NK-92 (cell line): ENCODE data around the gene FILIP1.
"Not testable (repeated sequence)": the region's sequence is repeated elsewhere in the genome, so short reads cannot be mapped to it uniquely, and the experiment has no call there.

Source experiments
- DNase-seq: peaks from one replicate; lab custom pipeline; 2025; ENCODE audit not compliant: unreplicated experiment; lab: John Stamatoyannopoulos, UW

Gene FILIP1

DNA sequence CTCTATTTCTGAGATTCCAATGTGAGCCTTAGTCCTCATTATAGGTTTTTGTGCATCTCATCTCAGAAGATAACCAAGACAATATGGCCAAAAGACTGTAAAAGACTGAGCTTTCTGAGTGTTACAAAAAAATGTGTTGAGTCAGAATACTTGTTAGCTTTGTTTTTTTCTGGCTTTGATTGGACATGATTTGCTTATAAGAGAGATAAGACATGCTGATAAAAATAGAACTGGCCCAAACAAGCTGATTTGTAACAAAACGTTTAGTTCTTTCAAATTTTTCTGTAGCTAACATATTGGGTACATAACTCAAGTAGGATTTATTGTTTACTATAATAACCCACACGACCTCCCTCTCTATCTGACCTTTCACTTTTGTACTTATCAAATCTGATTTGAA lies 32.9 kb downstream of the FILIP1 start:
- DNase-seq: no peak

DNA sequence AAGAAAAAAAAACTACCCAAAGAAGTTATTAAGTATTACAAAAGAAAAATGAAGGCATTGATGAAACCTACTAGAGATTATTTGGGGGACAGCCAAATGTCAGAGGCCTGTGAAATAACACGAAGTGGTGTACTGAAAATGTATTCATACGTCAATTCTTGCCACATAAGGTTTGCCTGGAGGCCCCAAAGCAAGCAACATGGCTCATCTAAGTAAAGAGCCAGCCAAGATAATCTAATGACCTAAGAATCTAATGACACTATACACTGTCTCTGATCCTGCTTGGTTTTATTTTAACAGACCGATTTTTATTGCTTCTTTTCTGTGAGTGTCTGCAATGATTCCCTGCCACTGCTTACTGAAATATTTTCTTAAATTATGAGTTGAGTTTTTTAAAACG lies 34.7 kb downstream of the FILIP1 start:
- no peak for DNase-seq

- no peak for DNase-seq
Observed at GRCh38 chr6:75450903-75451302, 42.7 kb downstream of the FILIP1 start.

DNA sequence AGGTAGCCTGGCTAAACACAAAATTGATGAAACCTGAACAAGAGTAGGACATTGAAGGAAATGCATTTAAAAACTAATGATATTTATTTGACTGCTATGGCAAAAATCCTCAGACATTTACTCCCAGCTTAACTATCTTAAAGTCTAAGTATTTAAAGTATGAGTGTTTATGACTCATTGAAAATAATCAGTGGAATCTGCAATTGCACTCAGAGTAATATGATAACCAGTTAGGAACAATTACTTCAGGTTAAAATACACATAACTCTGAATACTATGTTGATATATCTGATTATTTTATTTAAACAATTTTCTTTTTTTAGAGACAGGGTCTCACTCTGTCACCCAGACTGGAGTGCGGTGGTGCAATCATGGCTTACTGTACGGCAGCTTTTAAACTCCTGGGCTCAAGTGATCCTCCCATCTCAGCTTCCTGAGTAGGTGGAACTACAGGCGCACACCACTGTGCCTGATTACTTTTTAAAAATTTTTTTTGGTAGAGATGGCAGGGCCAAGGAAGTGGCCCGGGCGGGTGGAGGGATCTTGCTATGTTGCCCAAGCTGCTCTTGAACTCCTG lies 43.9 kb downstream of the FILIP1 start:
- DNase-seq: no peak

DNA sequence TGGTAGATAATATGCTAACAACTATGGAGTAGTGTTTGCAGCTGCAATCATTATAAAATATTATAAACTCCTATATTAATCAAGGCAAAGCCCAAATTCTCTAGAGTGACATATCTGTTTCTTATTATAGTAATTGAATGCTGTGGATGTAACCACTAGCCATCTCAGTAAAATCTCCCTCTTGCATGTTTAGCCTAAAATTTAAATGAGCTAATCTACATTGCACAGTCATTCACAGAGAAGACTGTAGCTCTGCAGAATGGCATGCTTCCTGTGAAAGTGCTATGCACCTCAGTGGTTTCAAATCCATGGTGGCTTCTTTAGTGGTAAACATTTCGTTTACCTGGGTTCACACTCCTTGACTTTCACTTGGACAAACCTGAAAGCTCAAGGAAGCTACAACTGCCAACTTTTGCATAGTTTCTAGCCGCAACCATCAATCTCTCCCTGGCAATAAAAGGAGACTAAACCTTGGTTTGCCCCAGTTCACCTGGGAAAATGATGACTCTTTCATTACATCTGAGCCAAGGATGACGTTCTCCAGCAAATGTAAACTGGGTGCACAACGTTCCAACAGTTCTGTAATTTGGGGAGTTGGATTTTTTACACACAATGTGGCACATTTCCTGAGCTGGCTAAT lies 47.2 kb downstream of the FILIP1 start:
- DNase-seq: no peak

DNA sequence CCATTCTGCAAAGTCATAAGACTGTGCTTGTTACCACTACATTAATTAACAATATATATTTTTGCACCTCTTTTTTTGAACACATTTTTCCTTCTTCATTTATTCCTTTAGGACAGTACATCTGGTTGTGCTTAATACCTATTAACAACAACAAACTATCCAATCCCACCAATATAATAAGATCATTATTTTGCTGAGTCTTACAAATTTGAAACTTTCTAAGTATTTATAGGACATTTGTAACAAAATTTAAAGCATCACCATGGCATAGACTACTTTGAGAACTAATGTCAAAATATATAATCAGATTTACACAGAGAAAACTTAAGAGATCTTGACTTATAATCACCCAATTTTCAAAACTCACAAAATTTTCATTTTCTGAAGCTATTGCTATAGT lies 47.9 kb downstream of the FILIP1 start:
- no peak for DNase-seq

GRCh38 chr6:75444899-75445298 lies 48.7 kb downstream of the FILIP1 start:
- no peak for DNase-seq

DNA sequence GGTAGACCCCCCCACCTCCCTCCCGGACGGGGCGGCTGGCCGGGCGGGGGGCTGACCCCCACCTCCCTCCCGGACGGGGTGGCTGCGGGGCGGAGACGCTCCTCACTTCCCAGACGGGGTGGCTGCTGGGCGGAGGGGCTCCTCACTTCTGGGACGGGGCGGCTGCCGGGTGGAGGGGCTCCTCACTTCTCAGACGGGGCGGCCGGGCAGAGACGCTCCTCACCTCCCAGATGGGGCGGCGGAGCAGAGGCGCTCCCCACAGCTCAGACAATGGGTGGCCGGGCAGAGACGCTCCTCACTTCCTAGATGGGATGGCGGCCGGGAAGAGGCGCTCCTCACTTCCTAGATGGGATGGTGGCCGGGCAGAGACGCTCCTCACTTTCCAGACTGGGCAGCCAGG lies 51.7 kb downstream of the FILIP1 start:
- not testable (repeated sequence) for DNase-seq

- not testable (repeated sequence) for DNase-seq
Observed at GRCh38 chr6:75441479-75441878, 52.1 kb downstream of the FILIP1 start.

DNA sequence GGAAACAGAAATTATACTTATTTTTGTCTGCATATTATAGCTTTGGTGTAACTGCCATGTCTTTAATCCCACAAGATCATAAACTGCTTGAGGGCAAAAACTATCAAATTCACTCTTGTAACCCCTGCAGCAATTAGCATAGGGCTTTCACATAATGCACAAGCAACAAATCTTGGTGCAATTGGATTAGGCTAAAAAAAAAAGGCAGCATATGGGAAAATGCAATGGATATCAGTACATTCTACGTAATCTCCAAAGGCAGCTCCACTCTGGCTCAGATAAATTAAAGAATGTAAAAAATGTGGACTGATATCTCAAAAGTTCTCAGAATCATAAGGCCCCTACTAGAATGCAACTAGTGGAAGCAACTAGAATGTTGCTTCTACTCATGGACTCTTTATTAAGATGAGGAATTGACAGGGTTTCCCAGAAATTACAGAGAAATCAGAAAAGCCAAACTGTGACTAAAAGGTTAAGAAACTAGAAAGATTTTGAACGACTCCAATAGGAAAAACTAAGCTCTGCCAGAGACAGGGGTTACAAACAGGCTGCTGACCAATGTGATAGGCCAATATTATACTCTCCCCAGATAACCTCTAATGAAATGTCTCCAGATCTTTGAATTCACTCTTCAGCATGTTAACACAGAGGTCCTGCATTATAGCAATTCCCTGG lies 55.0 kb downstream of the FILIP1 start:
- DNase-seq: no peak

GRCh38 chr6:75438013-75438431 lies 55.6 kb downstream of the FILIP1 start:
- no peak for DNase-seq

DNA sequence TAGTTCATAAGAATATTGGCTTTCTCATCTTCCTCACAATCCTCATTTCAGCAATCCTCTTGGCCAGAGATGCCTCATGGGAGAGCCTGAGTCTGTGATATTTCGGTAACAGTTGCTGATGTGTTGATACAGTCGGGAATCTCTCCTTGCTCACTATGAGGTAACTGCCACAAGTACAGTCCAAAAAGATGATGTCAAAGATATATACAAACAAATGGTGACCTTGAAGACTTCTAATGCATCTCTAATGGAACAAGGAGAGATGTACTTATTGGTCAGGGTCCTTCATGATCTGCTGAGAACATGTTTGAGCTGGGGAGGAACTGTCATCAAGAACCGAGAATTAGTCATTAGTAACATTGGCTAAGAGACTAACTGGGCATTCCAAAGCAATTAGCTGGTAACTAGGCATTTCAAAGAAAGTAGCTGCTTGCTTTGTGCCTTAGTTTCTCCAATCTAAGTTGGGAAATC lies 56.1 kb downstream of the FILIP1 start:
- no peak for DNase-seq

- no peak for DNase-seq
Observed at GRCh38 chr6:75436869-75437268, 56.7 kb downstream of the FILIP1 start.

GRCh38 chr6:75432809-75433208 lies 60.8 kb downstream of the FILIP1 start:
- not testable (repeated sequence) for DNase-seq

DNA sequence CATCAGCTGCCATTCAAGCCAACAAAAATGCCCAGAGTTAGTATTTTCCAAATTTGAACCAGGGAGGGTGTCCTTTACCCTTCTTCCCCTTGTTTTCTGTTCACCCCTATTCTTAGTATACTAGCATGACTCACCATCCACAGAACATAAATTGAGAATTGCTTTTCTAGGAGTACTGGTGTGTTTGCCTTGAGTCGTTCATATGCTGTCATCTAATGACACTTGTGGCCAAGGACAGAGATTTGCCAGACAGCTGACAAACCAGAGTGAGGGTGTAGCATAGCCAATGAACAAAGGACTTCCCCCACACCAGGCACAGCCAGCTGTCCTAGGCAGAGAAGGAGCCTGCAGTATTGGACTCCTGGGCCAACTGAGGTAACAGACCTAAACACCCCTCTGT lies 62.2 kb downstream of the FILIP1 start:
- no peak for DNase-seq

DNA sequence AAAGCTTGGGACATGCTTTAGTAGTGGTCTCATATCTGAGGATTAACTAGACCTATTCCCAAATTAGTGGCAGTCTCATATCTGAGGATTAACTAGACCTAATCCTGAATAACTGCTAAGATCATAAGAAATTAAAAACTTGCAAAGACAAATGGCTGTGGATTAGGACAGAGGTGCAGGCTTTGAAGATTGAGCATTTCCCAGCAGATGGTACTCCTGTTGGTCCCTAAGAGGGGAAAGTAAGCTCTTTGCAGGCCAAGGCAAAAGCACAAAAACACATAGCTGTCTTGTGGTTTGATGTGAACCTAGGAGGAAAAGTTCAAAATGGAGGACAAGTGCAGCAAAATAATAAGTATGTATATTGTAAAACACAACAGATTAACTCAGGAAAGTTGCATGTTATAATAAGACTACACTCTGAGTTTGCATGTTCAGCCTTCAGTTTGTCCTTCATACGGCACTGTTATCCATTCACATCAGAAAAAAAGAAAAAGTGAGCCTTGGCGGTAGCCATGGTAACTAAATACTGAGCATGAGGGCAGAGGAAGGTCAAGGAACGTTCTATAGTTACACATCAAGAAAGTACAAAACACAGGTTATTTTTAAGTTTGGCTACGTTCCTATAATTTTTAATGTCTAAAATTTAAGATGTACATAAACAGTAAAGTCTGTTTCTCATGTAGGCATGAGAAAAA lies 62.8 kb downstream of the FILIP1 start:
- no peak for DNase-seq

DNA sequence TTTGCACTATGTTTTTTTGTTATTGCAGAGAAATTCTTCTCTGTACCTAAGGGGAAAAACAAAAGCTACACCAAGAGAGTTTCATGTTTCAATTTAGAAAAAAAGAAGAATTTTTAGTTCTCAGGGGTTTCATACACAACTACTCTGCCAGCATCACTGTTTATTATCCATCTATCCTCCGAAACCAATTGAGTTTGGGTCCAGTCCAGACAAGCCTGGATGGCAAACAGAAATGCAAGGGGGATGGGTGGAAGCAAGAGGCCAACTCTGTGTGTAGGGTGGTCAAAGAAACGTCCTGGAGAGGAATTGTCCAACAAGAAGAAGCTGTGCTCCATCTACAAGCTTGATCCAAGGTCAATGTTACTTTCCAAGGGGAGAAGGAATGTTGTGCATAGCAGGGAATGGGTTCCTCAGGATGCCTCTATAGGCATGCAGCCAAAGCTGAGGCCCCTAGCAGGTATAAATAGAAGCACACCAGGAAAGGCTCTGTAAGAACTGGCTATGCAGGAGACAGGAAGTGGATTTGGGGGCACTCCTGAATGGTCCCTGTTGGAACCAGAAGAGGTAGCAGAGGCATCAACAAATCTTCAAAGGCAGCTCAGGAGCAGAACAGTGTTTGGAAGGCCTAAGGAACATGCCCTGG lies 64.4 kb downstream of the FILIP1 start:
- DNase-seq: no peak

DNA sequence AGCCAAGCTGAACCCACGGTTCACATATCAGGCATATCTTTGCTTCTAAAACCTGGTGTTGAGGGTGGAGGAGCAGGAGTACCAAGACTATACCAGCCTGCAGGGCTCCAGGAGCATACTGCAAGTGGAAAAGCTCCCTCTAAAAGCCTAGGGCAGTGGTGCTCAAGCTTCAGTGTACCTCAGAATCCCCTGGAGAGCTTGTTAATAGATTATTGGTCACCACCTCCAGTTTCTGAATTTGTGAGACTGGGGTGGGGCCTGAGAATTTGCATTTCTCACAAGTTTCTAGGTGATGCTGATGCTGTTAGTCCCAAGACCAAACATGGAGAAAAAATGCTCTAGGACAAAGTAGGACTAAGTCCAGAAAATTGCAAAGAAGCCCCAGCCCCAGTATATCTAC lies 65.4 kb downstream of the FILIP1 start:
- no peak for DNase-seq

DNA sequence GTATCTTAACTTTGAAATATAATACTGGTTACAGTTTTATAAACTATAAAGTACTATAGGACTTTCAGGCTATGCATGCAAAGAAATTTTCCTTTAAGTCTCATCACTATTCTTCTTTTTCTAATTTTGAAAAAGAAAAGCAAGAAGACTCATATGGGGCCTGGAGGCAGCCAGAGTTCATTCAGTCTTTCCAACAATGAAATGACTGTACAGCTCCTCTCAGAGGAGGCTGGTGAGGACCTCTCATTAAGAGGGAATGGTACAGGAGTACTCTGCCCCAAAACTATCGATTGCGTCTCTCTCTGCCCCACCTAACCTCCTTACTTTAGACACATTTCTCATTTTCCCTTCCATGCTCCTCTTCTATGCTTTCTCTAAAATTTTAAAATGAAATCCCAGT lies 66.3 kb downstream of the FILIP1 start:
- DNase-seq: no peak

DNA sequence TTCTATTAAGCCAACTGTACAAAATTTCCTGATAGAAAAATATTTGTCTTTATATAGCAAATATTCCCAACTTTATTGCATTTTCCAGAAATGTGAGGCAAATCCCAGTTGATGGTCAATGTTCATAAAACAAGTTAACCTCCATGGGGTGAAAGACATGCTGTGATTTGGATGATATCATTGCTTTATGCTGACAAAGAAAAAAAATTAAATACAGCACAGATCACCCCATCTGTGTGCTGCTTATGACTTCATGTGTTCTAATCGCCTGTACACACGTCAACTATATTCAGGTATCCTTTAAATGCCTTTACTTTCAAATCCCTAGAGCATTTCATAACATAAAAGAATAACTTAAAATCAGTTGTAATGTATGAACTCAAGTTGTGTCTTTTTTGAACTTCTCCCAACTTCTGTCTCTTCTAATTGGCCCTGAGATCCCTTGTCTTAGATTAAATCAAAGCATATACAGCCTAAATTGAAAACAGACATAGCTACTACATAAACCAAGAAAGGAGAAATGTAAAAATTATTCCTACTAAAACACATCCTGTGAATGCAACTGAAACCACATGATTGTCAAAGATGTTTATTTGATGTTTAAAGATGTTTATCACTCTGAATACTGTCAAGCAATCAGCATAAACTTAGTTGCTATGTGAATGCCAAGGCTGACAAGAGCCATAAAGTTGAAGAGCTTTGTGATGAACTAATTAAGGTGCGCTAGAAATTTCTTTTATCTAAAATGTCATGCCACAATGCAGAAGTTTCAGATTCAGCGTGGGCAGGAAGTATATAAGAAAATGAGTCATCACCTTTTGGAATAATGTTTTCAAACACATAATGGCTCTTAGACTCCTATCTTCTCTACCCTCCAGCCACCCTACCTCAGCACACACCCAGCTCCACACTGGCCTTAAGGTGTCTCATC lies 68.7 kb downstream of the FILIP1 start:
- no peak for DNase-seq
